ENCODE measurements around the gene FKRP. TPM values are rescaled to one million over a fixed set of nuclear protein-coding genes. Genes with fewer than 3 reads are reported as not detected.
"Not testable (repeated sequence)": the region's sequence is repeated elsewhere in the genome, so short reads cannot be mapped to it uniquely, and the experiment has no call there.

Gene FKRP, protein sequence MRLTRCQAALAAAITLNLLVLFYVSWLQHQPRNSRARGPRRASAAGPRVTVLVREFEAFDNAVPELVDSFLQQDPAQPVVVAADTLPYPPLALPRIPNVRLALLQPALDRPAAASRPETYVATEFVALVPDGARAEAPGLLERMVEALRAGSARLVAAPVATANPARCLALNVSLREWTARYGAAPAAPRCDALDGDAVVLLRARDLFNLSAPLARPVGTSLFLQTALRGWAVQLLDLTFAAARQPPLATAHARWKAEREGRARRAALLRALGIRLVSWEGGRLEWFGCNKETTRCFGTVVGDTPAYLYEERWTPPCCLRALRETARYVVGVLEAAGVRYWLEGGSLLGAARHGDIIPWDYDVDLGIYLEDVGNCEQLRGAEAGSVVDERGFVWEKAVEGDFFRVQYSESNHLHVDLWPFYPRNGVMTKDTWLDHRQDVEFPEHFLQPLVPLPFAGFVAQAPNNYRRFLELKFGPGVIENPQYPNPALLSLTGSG
- total RNA-seq: 10 to 100 TPM; 22.8 to 23.8 TPM
- polyA plus RNA-seq: 1 to 10 TPM; 2.6 to 8.7 (median 4.8) TPM
- 15.3 to 33.0 (median 21.9) reads per million in 6 experiments for total RNA-seq

DNA sequence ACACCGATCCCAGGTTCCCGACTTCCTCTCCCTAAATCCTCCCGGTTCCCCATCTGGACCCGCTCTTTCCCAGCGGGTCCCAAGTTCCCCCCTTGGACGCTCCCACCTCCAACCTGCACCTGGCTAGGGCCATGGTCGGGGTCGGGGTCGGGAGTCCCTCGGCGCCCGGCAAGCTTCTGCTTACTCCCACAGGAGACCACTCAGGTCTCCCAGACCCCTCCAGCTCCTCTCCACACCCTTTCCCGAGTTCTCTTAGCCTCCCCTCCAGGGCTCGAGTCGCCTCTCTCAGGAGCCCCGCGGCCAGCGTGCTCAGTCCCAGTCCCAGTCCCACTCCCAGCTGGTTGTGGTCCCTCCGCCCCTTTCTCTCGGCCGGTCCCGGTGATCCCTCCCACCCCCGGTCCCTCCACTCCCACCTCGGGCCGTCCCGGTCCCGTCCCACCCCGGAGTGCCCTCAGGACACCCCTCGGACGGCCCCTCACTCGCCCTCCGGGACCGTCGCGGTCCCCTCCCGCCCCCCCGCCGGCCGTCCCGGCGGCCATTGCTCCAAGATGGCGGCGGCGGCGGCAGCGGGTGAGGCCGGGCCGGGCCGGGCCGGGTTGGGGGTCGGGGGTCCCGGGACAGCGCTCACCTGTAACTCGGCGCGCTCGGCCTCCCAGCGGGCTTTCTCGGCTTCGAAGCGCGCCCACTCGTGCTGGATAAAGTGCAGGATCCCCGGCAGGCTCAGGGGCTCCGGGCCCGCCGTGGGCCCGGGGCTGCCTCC, at the start of gene FKRP:
TSS of gene FKRP (plus strand) at position 537 of the 760 bp plus-strand sequence. CDS start 9,394 bp downstream, outside the sequence.
- Mint-ChIP-seq H3K9me3 (no peaks in the 10 kb centered on the region), H3K4me1 (peaks cover 31 to 66% (median 62%) of the 10 kb centered on the region in 4 donors), H3K4me3 (peak within 1 kb of the TSS; percentile 87 to 94 (median 90)), H3K27me3 (no peaks in the 10 kb centered on the region), H3K27ac (peak within 1 kb of the TSS; percentile 83 to 96 (median 92)), H3K36me3 (peaks cover 0 to 27% (median under 1%) of the 10 kb centered on the region in 3 donors)
- peak in 3 of 10 donors; percentile 28 to 38 (median 31) for DNase-seq
- peak; percentile 50 to 57 for ATAC-seq
- POLR2A ChIA-PET: interaction anchor here (0.5 to 1.4 kb wide), 5 partner anchors 14 to 1065 kb away, joined by 3 to 4 read pairs (median 4); no protein-coding TSS in a partner anchor

DNA sequence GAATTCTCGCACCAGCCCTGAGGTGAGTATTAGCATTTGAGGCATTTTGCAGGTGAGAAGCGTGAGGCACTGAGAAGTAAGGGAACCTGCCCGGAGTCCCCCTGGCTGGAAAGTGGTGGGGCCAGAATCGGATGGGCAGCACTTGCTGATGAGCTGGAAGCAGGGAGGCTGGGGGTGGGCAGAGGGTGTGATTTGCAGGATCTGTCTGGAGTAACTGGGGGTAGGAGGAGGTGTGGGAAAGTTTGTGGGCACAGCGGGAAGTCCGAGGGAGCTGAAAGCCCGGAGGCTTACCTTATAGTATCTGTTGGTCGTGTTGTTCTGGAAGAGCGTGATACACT, 49.0 kb upstream of the FKRP start:
- POLR2A ChIA-PET: interaction anchor here (1.7 kb wide), 1 partner anchor 18 kb away, joined by 8 read pairs; no protein-coding TSS in a partner anchor
- DNase-seq: no peak
- Mint-ChIP-seq H3K36me3 (peaks cover 0 to 94% (median 20%) of the 10 kb centered on the region in 3 donors), H3K27ac (peak overlapping the region in 1 of 10 donors; percentile 85), H3K4me1 (peaks cover 0 to 13% (median 11%) of the 10 kb centered on the region in 4 donors), H3K27me3 (no peaks in the 10 kb centered on the region), H3K4me3 (no peak overlapping the region), H3K9me3 (no peaks in the 10 kb centered on the region)
- no peak for ATAC-seq

DNA sequence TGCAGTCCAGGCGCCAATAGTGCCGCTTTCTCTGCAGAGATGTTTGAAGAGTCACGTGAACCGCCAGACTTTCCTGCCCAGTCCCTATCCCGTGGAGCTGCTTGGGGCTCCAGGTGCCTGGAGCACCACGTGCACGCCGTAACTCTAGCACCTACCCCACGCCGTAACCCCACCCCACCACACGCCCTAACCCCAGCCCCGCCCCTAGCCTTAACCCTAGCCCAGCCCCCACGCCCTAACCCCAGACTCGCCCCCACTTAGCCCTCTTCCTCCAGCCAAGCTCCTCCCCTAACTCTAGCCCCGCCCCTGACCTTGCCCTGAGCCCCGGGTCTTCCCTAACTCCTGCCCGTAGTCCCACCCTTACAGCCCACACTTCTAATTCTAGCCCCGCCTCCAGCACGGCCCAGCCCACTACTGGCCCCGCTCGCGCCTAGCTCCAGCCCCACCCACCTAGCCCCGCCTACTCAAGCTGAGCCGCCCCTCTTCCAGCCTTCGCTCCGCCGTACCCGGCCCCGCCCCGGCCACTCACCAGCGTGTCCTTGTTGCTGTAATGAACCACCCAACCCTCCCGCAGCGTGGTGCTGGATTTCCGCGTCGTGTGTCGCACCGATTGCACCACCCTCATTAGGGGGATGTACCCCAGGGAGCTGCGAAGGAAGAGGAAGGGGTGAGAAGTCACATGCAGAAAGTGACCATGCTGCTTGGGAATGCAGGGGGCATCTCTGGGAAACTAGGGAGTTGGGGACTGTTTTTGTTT, 48.5 kb upstream of the FKRP start:
- Mint-ChIP-seq H3K27ac (no peak overlapping the region), H3K27me3 (no peaks in the 10 kb centered on the region), H3K4me3 (no peak overlapping the region), H3K4me1 (peaks cover 0 to 11% (median 9%) of the 10 kb centered on the region in 4 donors), H3K36me3 (peaks cover 0 to 94% (median 15%) of the 10 kb centered on the region in 3 donors), H3K9me3 (no peaks in the 10 kb centered on the region)
- DNase-seq: no peak
- POLR2A ChIA-PET: interaction anchor here (1.7 kb wide), 1 partner anchor 18 kb away, joined by 8 read pairs; no protein-coding TSS in a partner anchor
- no peak for ATAC-seq

DNA sequence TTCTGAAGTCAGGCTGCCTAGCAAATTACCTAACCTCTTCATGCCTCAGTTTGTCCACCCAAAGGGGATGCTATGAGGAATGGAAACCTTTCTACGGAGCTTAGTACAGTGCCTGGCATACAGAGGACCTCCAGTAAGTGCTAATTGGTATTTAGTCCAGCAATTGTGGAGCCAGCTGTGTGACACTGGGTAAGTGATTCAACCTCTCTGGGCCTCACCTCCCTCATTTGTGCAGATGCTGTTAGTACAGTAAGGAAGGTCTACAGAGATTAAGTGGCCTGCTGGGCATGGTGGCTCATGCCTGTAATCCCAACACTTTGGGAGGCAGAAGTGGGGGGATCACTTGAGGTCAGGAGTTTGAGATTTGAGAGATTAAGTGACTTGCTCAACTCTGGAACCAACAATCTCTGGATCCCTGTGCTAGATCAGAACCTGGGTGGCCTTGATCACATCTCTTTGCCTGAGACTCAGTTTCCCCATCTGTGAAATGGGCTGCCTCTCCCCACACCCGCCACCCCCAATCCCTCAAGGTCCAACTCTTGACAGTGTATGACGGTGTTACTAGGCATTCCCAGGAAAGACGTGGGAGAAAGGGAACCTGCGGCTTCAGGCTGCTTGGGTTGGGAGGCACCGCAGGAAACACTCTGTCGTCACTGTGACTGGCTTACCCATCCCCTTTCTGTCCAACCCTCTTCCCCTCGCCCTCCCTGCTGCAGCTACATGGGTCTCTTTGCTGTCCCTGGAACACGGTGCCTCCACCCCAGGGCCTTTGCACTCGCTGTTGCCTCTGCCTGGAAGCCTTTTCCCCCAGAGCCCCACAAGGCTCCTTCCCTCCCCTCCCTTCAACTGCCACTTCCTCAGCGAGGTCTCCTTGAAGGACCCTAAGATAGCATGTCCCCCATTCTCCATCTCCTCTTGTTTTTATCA, 47.2 kb upstream of the FKRP start:
- POLR2A ChIA-PET: interaction anchor here (0.6 kb wide), 1 partner anchor 174 kb away, joined by 4 read pairs; no protein-coding TSS in a partner anchor
- DNase-seq (no peak), ATAC-seq (no peak)
- Mint-ChIP-seq H3K4me1 (peaks cover 0 to 5% (median 4%) of the 10 kb centered on the region in 4 donors), H3K9me3 (no peaks in the 10 kb centered on the region), H3K36me3 (peaks cover 0 to 94% (median 10%) of the 10 kb centered on the region in 3 donors), H3K27me3 (no peaks in the 10 kb centered on the region), H3K27ac (peak overlapping the region in 6 of 10 donors; percentile 17 to 83 (median 64)), H3K4me3 (peak overlapping the region in 1 of 10 donors; percentile 39)

DNA sequence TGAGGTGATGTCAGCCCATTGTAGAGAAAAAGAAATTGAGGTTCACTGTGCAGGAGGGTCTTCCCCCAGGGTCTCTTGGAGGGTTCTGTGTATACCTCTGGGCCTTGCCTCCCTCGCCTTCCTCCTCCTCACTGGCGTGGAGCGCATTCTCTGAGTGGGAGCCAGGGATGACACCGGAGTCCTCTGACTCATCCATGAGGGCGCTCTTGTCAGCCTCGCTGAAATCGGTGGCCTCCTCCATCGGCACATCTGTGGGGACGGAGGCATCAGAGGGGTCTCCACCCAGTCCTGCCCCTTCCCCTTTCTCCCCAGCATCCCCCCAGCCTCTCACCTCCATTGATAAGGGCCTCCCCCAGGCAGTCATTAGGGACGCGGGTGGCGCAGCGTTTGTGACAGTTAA, 45.2 kb upstream of the FKRP start:
- Mint-ChIP-seq H3K36me3 (peaks cover 0 to 91% (median 10%) of the 10 kb centered on the region in 3 donors), H3K27me3 (no peaks in the 10 kb centered on the region), H3K4me1 (peaks cover 7 to 15% (median 11%) of the 10 kb centered on the region in 4 donors), H3K9me3 (no peaks in the 10 kb centered on the region), H3K27ac (peak overlapping the region in 1 of 10 donors; percentile 46), H3K4me3 (no peak overlapping the region)
- DNase-seq: no peak
- ATAC-seq: no peak
- POLR2A ChIA-PET: interaction anchor here (0.7 kb wide), 1 partner anchor 28 kb away, joined by 4 read pairs; no protein-coding TSS in a partner anchor

DNA sequence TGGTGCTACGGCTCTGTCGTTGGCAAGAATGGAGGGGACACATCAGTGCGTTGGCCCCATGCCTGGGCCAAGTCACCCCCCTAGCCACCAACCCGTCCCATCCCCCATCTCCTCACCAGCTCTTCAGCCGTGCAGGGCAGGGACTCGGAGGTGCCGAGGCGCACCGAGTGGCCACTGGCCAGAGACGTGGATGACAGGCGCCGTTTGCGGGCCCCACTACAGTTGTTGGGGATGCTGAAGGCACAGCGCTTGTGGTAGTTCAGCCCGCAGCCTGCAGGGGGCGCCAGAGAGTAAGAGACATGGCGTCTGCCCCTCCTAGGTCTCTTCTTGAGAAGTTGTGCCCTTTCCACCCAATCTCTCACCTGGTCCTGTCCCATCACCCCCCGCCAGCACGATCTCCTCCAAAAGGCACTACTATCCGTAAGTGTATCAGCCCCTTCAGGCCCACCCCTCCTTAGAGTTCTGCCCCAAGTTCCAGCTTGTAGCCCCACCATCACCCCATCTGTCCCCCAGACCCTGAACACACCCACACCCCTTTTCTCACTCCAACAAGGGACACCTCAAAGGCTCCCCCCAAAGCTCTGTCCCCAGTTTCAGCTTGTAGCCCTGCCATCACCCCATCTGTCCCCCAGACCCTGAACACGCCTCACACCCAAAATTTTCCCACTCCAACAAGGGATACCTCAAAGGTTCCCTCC, 41.3 kb upstream of the FKRP start:
- DNase-seq (peak; percentile 69 to 93 (median 86)), ATAC-seq (peak; percentile 96 to 97)
- POLR2A ChIA-PET: interaction anchor here (1.1 to 5.4 kb wide), 5 partner anchors 10 to 43 kb away, joined by 3 to 48 read pairs (median 7); partner anchors contain the start of gene PRKD2
- no peaks in the 10 kb centered on the region for H3K27me3 Mint-ChIP-seq
- peaks cover 0 to 90% (median 9%) of the 10 kb centered on the region in 3 donors for H3K36me3 Mint-ChIP-seq
- H3K4me3 Mint-ChIP-seq: peak overlapping the region in 2 of 10 donors; percentile 2 to 8
- H3K27ac Mint-ChIP-seq: peak overlapping the region; percentile 37 to 94 (median 80)
- no peaks in the 10 kb centered on the region for H3K9me3 Mint-ChIP-seq
- peaks cover 7 to 23% (median 16%) of the 10 kb centered on the region in 4 donors for H3K4me1 Mint-ChIP-seq

DNA sequence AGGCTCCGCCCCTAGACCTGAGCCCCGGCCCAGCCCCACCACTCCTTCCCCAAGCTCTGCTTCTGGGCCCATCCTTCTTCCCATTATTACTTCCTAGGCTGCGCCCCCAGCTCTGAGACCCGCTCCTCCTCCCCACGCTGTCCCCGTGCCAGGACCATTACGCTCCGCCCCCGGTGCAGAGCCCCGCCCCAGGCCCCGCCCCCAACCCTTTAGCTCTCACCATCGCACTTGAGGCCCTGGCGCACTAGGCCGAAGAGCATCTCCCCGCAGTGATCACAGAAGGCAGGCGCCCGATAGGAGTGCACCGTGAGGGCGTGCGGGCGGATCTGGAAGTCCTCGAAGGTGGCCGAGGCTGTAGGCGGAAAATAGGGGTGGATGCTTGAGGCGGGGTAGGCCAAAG, 35.2 kb upstream of the FKRP start:
- Mint-ChIP-seq H3K9me3 (no peaks in the 10 kb centered on the region), H3K4me1 (peaks cover 5 to 34% (median 28%) of the 10 kb centered on the region in 4 donors), H3K4me3 (no peak overlapping the region), H3K36me3 (peaks cover 0 to 57% (median 3%) of the 10 kb centered on the region in 3 donors), H3K27ac (peak overlapping the region in 7 of 10 donors; percentile 29 to 77 (median 62)), H3K27me3 (no peaks in the 10 kb centered on the region)
- ATAC-seq (no peak), DNase-seq (no peak)
- POLR2A ChIA-PET: interaction anchor here (0.7 to 4.7 kb wide), 5 partner anchors 16 to 1988 kb away, joined by 3 to 13 read pairs (median 3); no protein-coding TSS in a partner anchor

DNA sequence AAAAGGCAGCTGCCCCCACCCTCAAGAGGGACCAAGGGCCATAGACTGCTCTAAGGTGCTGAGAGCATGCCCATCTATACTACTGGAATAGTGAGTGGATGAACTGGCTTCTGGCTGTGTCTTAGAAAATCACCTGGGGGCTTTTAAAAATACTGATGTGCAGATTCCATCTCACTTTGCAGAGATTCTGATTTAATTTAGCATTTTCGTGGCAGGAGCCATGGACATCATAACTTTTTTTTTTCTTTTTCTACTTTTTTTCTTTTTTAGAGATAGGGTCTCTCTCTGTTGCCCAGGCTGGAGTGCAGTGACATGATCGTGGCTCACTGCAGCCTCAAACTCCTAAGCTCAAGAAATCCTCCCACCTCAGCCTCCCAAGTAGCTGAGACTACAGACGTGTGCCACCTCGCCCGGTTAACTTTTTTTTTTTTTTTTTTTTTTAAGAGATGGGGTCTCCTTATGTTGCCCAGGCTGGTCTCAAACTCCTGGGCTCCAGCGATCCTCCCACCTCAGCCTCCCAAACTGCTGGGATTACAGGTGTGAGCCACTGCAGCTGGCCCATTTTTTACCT, 33.0 kb upstream of the FKRP start:
- peaks cover 0 to 36% (median 3%) of the 10 kb centered on the region in 3 donors for H3K36me3 Mint-ChIP-seq
- H3K27me3 Mint-ChIP-seq, H3K9me3 Mint-ChIP-seq, DNase-seq, ATAC-seq: not testable (repeated sequence)
- POLR2A ChIA-PET: interaction anchor here (0.6 to 5.2 kb wide), 6 partner anchors 9 to 366 kb away, joined by 3 to 52 read pairs (median 6); no protein-coding TSS in a partner anchor
- H3K27ac Mint-ChIP-seq: peak overlapping the region; percentile 70 to 99 (median 98)
- H3K4me3 Mint-ChIP-seq: peak overlapping the region; percentile 91 to 97 (median 94)
- H3K4me1 Mint-ChIP-seq: peaks cover 8 to 37% (median 31%) of the 10 kb centered on the region in 4 donors

DNA sequence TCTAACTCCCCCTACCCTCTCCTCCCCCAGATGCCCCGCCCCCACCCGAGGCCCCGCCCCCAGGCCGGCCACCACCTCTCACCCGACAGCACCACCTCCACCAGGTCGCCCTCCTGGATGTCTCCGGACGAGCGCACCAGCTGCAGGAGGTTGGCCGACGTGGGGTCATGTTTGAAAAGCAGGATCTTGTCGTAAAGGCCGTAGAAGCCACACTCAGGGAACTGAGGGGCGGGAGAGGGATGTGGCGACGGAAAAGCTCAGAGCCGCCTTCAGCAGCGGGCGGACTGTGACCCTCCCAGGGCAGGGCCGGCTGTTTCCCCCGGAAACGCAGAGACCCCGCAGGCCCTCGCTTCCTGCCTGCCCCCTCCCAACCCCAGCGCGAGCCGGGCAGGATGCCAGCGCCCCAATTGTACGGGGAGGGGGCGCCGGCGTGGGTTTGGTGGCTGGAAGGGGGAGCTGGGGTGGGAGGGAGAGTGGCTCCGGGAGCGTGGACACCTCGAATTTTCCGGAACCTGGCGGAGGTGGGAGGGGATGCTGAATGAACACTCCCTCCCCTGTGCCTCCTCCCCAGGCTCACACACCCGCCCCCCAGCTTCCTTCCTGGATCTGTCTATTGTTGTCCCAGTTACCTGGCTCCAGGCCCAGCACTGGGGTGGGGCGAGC, 31.9 kb upstream of the FKRP start:
- H3K27me3 Mint-ChIP-seq: no peaks in the 10 kb centered on the region
- H3K4me3 Mint-ChIP-seq: peak overlapping the region; percentile 91 to 97 (median 94)
- ATAC-seq: peak; percentile 55 to 65
- POLR2A ChIA-PET: interaction anchor here (0.5 to 5.2 kb wide), 15 partner anchors 9 to 399 kb away, joined by 3 to 52 read pairs (median 5); partner anchors contain the start of genes CALM3, DACT3 and ZC3H4
- peak overlapping the region; percentile 96 to 99 (median 98) for H3K27ac Mint-ChIP-seq
- H3K9me3 Mint-ChIP-seq: no peaks in the 10 kb centered on the region
- peaks cover 14 to 47% (median 42%) of the 10 kb centered on the region in 4 donors for H3K4me1 Mint-ChIP-seq
- DNase-seq: peak; percentile 62 to 89 (median 76)
- H3K36me3 Mint-ChIP-seq: peaks cover 0 to 27% (median 3%) of the 10 kb centered on the region in 3 donors

All from naive thymus-derived CD8-positive, alpha-beta T cell (primary cell).